IMR-90 (cell line): ENCODE measurements around the gene PRDM12. TPM values are rescaled to one million over a fixed set of nuclear protein-coding genes. Genes with fewer than 3 reads are reported as not detected.

Experiments
- ATAC-seq: fragments of 200-7000 bp; cut with Tn5 transposase; 2 replicates; pipeline ENCODE4 v1.9.1; 2020; ENCODE audit warnings: low read depth, mild to moderate bottlenecking, moderate library complexity
- BruUV-seq: library from RNA; stranded (reverse); fragments of 400-500 nt; replicated peaks from 2 replicates; lab custom pipeline; 2021; lab: Mats Ljungman, UMichigan
- CTCF ChIA-PET: fragments of 300-600 bp; formaldehyde crosslinking; extraction: SDS; loops from one replicate; lab custom pipeline; 2021; ENCODE audit warnings: antibody characterized with exemption; lab: Yijun Ruan, JAX
- POLR2A ChIA-PET: fragments of 300-600 bp; sonication (Branson Sonifier 250); formaldehyde crosslinking; loops from one replicate; lab custom pipeline; 2022; ENCODE audit warnings: antibody characterized with exemption; ENCODE audit not compliant: unreplicated experiment; lab: Charles Lee
- DNase-seq: peaks from one replicate; pipeline ENCODE4 v3.0.0; 2013
- H2AFZ ChIP-seq: replicated peaks from 2 replicates; pipeline ENCODE3; 2013; ENCODE audit warnings: low read length, mild to moderate bottlenecking; ENCODE audit not compliant: poor library complexity
- H2AK5ac ChIP-seq: 2 replicates; pipeline ENCODE4 v1.6.1; 2013; ENCODE audit warnings: low read depth, low read length, inconsistent platforms
- H2AK9ac ChIP-seq: replicated peaks from 2 replicates; pipeline ENCODE3; 2013; ENCODE audit warnings: mild to moderate bottlenecking, low read depth, low read length, moderate library complexity; ENCODE audit not compliant: poor library complexity
- H2BK120ac ChIP-seq: 2 replicates; pipeline ENCODE4 v1.6.1; 2013; ENCODE audit warnings: low read depth, low read length, inconsistent platforms
- H2BK15ac ChIP-seq: 3 replicates; pipeline ENCODE4 v1.6.1; 2013; ENCODE audit warnings: low read depth, low read length, inconsistent platforms
- H2BK20ac ChIP-seq: 2 replicates; pipeline ENCODE4 v1.6.1; 2013; ENCODE audit warnings: low read depth, mild to moderate bottlenecking, inconsistent platforms, low read length, moderate library complexity
- H2BK5ac ChIP-seq: 2 replicates; pipeline ENCODE4 v1.6.1; 2013; ENCODE audit warnings: mild to moderate bottlenecking, low read depth, low read length, inconsistent platforms; ENCODE audit not compliant: poor library complexity, severe bottlenecking
- H3K14ac ChIP-seq: replicated peaks from 2 replicates; pipeline ENCODE4 v1.6.1; 2013; ENCODE audit warnings: low read depth, low read length, inconsistent platforms
- H3K18ac ChIP-seq: 2 replicates; pipeline ENCODE4 v1.6.1; 2013; ENCODE audit warnings: low read depth, low read length, control low read depth
- H3K23ac ChIP-seq: 2 replicates; pipeline ENCODE4 v1.6.1; 2013; ENCODE audit warnings: low read depth, low read length, inconsistent platforms
- H3K27ac ChIP-seq: 2 replicates; pipeline ENCODE4 v1.5.1; 2013; ENCODE audit warnings: mild to moderate bottlenecking, control low read depth, low read length; ENCODE audit not compliant: insufficient read depth
- H3K27me3 ChIP-seq: 2 replicates; pipeline ENCODE4 v1.6.1; 2013; ENCODE audit warnings: low read length; ENCODE audit not compliant: control insufficient read depth, insufficient read depth
- H3K36me3 ChIP-seq: 2 replicates; pipeline ENCODE4 v1.6.1; 2013; ENCODE audit warnings: low read length, mixed read lengths; ENCODE audit not compliant: control insufficient read depth, insufficient read depth
- H3K4ac ChIP-seq: 2 replicates; pipeline ENCODE4 v1.6.1; 2013; ENCODE audit warnings: low read depth, low read length, inconsistent platforms
- H3K4me1 ChIP-seq: 2 replicates; pipeline ENCODE4 v1.6.1; 2013; ENCODE audit warnings: low read length, mixed read lengths; ENCODE audit not compliant: control insufficient read depth, insufficient read depth
- H3K4me2 ChIP-seq: 2 replicates; pipeline ENCODE4 v1.6.1; 2013; ENCODE audit warnings: low read depth, mild to moderate bottlenecking, control low read depth, low read length, moderate library complexity
- H3K4me3 ChIP-seq: 2 replicates; pipeline ENCODE4 v1.5.1; 2013; ENCODE audit warnings: low read depth, mild to moderate bottlenecking, control low read depth, low read length, moderate library complexity; ENCODE audit not compliant: insufficient read depth
- H3K56ac ChIP-seq: 2 replicates; pipeline ENCODE4 v1.6.1; 2013; ENCODE audit warnings: low read length, inconsistent platforms; ENCODE audit not compliant: insufficient read depth; ENCODE audit errors: extremely low read depth
- H3K79me1 ChIP-seq, 2 experiments: 2 replicates each; pipeline ENCODE4 v1.6.1; 2013; ENCODE audit warnings: low read length in 2 of 2, inconsistent platforms in 1 of 2, low read depth in 1 of 2
- H3K9ac ChIP-seq: 2 replicates; pipeline ENCODE4 v1.6.1; 2013; ENCODE audit warnings: low read depth, low read length, control low read depth
- H3K9me1 ChIP-seq: 2 replicates; pipeline ENCODE4 v1.6.1; 2013; ENCODE audit warnings: low read length, inconsistent platforms; ENCODE audit not compliant: insufficient read depth
- H3K9me3 ChIP-seq: 2 replicates; pipeline ENCODE4 v1.6.1; 2013; ENCODE audit warnings: low read length; ENCODE audit not compliant: control insufficient read depth, insufficient read depth
- H4K20me1 ChIP-seq: 2 replicates; pipeline ENCODE4 v1.6.1; 2013; ENCODE audit warnings: low read length, inconsistent platforms; ENCODE audit not compliant: insufficient read depth
- H4K5ac ChIP-seq: 2 replicates; pipeline ENCODE4 v1.6.1; 2013; ENCODE audit warnings: mild to moderate bottlenecking, low read depth, low read length, control low read depth
- H4K8ac ChIP-seq, 2 experiments: 2 replicates each; pipeline ENCODE4 v1.6.1; 2013; ENCODE audit warnings: low read depth in 2 of 2, low read length in 2 of 2, control low read depth in 1 of 2, inconsistent platforms in 1 of 2
- H4K91ac ChIP-seq: 2 replicates; pipeline ENCODE4 v1.6.1; 2013; ENCODE audit warnings: low read depth, low read length, inconsistent platforms; ENCODE audit not compliant: insufficient read depth
- CHD1 ChIP-seq: IDR thresholded peaks from 2 replicates; pipeline ENCODE4 v1.6.1; 2012; ENCODE audit warnings: low read depth, low read length, improper control_type of control experiment
- FOS ChIP-seq: fragments of 150-350 bp; IDR thresholded peaks from 2 replicates; pipeline ENCODE4 v1.6.1; 2016; ENCODE audit warnings: low read depth, low read length
- MAZ ChIP-seq: IDR thresholded peaks from 2 replicates; pipeline ENCODE4 v1.6.1; 2012; ENCODE audit warnings: low read depth, mild to moderate bottlenecking, low read length, improper control_type of control experiment, moderate library complexity, borderline replicate concordance
- MXI1 ChIP-seq: IDR thresholded peaks from 2 replicates; pipeline ENCODE4 v1.6.1; 2012; ENCODE audit warnings: low read depth, mild to moderate bottlenecking, low read length, moderate library complexity, borderline replicate concordance
- NFE2L2 ChIP-seq: fragments of 150-350 bp; IDR thresholded peaks from 2 replicates; pipeline ENCODE4 v1.6.1; 2016; ENCODE audit warnings: low read depth, mild to moderate bottlenecking, low read length
- POLR2A ChIP-seq: IDR thresholded peaks from 2 replicates; pipeline ENCODE4 v1.6.1; 2012; ENCODE audit warnings: mild to moderate bottlenecking, low read depth, low read length
- RCOR1 ChIP-seq: IDR thresholded peaks from 2 replicates; pipeline ENCODE4 v1.6.1; 2012; ENCODE audit warnings: mild to moderate bottlenecking, low read length, improper control_type of control experiment; ENCODE audit not compliant: insufficient replicate concordance
- RFX5 ChIP-seq: IDR thresholded peaks from 2 replicates; pipeline ENCODE4 v1.8.0; 2012; ENCODE audit warnings: low read depth, mild to moderate bottlenecking, low read length, moderate library complexity
- SMC3 ChIP-seq: fragments of 150-350 bp; IDR thresholded peaks from 2 replicates; pipeline ENCODE4 v1.6.1; 2016; ENCODE audit warnings: low read depth, mild to moderate bottlenecking, antibody characterized with exemption, low read length, moderate library complexity
- WGBS, 2 experiments: methylation state at CpG; one replicate each; pipeline versions ENCODE4 v1.1.5 to v1.1.7; 2013; ENCODE audit warnings: missing lambda C conversion rate in 2 of 2; ENCODE audit not compliant: insufficient read length in 1 of 2; ENCODE audit errors: extremely low coverage in 2 of 2; 5-methylcytosine and 5-hydroxymethylcytosine counted together
- dilution Hi-C: fragments of 300-500 bp; cut with HindIII; formaldehyde crosslinking; loops from one replicate; pipeline ENCODE4 v1.14.3; 2018; ENCODE audit warnings: low sequenced_read_pairs; ENCODE audit not compliant: unreplicated experiment
- in situ Hi-C: fragments of 300-500 bp; cut with MboI; formaldehyde crosslinking; loops from 3 replicates; pipeline ENCODE4 v1.14.3; 2019; ENCODE audit warnings: low sequenced_read_pairs, inconsistent platforms, mixed read lengths
- intact Hi-C: fragments of 100-400 bp; cut with micrococcal nuclease; formaldehyde crosslinking; loops from 2 replicates; pipeline ENCODE4 v1.10.0; 2022
- polyA plus RNA-seq, 3 experiments: library from polyadenylated mRNA; depleted of rRNA; stranded (reverse); fragments of >200 nt; gene quantifications; 2 replicates each; pipeline ENCODE4 v1.2.3, GENCODE V29; 2012; ENCODE audit warnings: low replicate concordance in 1 of 3
- total RNA-seq: library from RNA; depleted of rRNA; stranded (reverse); fragments of >200 nt; gene quantifications from 2 replicates; pipeline ENCODE4 v1.2.3, GENCODE V29; 2012
- TF ChIP-seq, protein P1 (sequence below): fragments of 150-350 bp; IDR thresholded peaks from 2 replicates; pipeline ENCODE4 v1.6.1; 2016; ENCODE audit warnings: low read depth, mild to moderate bottlenecking, low read length, moderate library complexity, borderline replicate concordance
- TF ChIP-seq, protein P2 (sequence below): conservative IDR thresholded peaks from 2 replicates; pipeline ENCODE4 v1.5.1; 2012; ENCODE audit warnings: mild to moderate bottlenecking, low read depth, low read length, improper control_type of control experiment
- TF ChIP-seq, protein P3 (sequence below): fragments of 150-350 bp; IDR thresholded peaks from 2 replicates; pipeline ENCODE4 v1.6.1; 2017; ENCODE audit warnings: mild to moderate bottlenecking, antibody characterized with exemption, low read length, low read depth

PRDM12 gene
- total and polyA plus RNA-seq, 2 of the 4 experiments (the other 2 are of a cell fraction), result not detected

DNA sequence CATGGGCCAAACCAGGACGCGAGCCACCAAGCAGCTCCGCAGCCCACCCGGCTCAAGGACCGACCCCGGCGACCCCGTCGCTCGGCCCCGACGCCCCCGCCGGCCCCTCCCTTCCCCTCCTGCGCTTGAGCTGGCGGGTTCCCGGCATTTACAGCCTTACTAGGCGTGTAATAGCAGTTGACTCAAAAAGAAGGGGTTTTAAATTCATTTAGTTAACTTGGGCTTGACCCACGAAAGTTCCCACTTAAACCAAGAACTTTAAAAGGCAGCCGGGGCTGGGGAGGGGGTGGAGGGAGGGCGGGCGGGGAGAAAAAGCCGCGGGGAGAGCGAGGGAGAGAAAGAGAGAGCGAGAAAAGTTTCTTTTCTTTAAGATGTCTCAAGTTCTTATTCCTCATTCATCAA is 636 bp downstream of the PRDM12 start:
- no peak for DNase-seq
- peaks cover 6% of the 10 kb centered on the region; the same call in 1 of the 2 replicates for H4K20me1 ChIP-seq
- no peaks in the 10 kb centered on the region for H3K9me3 ChIP-seq
- peaks cover 86% of the 10 kb centered on the region for H3K27me3 ChIP-seq
- H3K4me1 ChIP-seq, result no peaks in the 10 kb centered on the region; the same call in 1 of the 2 replicates
- intact Hi-C loops (no loop called here), dilution Hi-C loops (no loop called here), in situ Hi-C loops (loop anchor here (25.0 kb wide), 1 partner anchor 553 kb away; no protein-coding TSS in a partner anchor)
- POLR2A ChIA-PET, result interaction anchor here (0.6 kb wide), 1 partner anchor 694 kb away, joined by 4 read pairs; no protein-coding TSS in a partner anchor
- H2AK9ac ChIP-seq, result no peak overlapping the region
- H2BK5ac ChIP-seq, result no peak overlapping the region
- H2AK5ac ChIP-seq, result no peak overlapping the region
- no peak overlapping the region for H4K5ac ChIP-seq
- no peak overlapping the region for H2BK20ac ChIP-seq
- no peaks in the 10 kb centered on the region for H3K79me1 ChIP-seq
- no CpG with 5 or more reads among the region's 26 CpGs for WGBS, 2 experiments
- H3K18ac ChIP-seq, result no peak overlapping the region
- CTCF ChIA-PET, result no interaction called here
- no TSS peak for BruUV-seq
- H3K4me3 ChIP-seq, result no peak overlapping the region
- ATAC-seq, result no peak
- no peak overlapping the region for H2BK120ac ChIP-seq
- no peak overlapping the region for H3K56ac ChIP-seq
- no peak overlapping the region for H2AFZ ChIP-seq
- no peak for TF ChIP-seq POLR2A
- no peak for TF ChIP-seq MAZ
- TF ChIP-seq NFE2L2, result no peak
- TF ChIP-seq, protein P1, sequence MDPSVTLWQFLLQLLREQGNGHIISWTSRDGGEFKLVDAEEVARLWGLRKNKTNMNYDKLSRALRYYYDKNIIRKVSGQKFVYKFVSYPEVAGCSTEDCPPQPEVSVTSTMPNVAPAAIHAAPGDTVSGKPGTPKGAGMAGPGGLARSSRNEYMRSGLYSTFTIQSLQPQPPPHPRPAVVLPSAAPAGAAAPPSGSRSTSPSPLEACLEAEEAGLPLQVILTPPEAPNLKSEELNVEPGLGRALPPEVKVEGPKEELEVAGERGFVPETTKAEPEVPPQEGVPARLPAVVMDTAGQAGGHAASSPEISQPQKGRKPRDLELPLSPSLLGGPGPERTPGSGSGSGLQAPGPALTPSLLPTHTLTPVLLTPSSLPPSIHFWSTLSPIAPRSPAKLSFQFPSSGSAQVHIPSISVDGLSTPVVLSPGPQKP, result no peak
- TF ChIP-seq, protein P2, sequence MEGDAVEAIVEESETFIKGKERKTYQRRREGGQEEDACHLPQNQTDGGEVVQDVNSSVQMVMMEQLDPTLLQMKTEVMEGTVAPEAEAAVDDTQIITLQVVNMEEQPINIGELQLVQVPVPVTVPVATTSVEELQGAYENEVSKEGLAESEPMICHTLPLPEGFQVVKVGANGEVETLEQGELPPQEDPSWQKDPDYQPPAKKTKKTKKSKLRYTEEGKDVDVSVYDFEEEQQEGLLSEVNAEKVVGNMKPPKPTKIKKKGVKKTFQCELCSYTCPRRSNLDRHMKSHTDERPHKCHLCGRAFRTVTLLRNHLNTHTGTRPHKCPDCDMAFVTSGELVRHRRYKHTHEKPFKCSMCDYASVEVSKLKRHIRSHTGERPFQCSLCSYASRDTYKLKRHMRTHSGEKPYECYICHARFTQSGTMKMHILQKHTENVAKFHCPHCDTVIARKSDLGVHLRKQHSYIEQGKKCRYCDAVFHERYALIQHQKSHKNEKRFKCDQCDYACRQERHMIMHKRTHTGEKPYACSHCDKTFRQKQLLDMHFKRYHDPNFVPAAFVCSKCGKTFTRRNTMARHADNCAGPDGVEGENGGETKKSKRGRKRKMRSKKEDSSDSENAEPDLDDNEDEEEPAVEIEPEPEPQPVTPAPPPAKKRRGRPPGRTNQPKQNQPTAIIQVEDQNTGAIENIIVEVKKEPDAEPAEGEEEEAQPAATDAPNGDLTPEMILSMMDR, result no peak
- TF ChIP-seq RFX5, result no peak
- no peak for TF ChIP-seq RCOR1
- TF ChIP-seq CHD1, result no peak
- no peak for TF ChIP-seq MXI1
- TF ChIP-seq FOS, result no peak
- TF ChIP-seq, protein P3, sequence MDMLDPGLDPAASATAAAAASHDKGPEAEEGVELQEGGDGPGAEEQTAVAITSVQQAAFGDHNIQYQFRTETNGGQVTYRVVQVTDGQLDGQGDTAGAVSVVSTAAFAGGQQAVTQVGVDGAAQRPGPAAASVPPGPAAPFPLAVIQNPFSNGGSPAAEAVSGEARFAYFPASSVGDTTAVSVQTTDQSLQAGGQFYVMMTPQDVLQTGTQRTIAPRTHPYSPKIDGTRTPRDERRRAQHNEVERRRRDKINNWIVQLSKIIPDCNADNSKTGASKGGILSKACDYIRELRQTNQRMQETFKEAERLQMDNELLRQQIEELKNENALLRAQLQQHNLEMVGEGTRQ, result no peak
- TF ChIP-seq SMC3, result no peak
- no peak overlapping the region for H3K27ac ChIP-seq
- H3K9ac ChIP-seq, result no peak overlapping the region
- no peak overlapping the region for H3K23ac ChIP-seq
- H4K8ac ChIP-seq, result no peak overlapping the region
- H3K4me2 ChIP-seq, result no peak overlapping the region
- H3K14ac ChIP-seq, result no peak overlapping the region
- no peak overlapping the region for H4K91ac ChIP-seq
- no peak overlapping the region for H2BK15ac ChIP-seq
- H3K9me1 ChIP-seq, result no peaks in the 10 kb centered on the region
- H3K4ac ChIP-seq, result no peak overlapping the region
- H3K36me3 ChIP-seq, result no peaks in the 10 kb centered on the region
